ENCODE results near the gene TCN2.

- TF ChIP-seq CTCF (IDR thresholded peaks at IDR 0.05) (no peak), POLR2A (IDR thresholded peaks at IDR 0.05) (no peak)
Observed at GRCh38 chr22:30665786-30666185, 58.8 kb downstream of the TCN2 start.

Measured in thyroid gland (tissue), 4 donors.